Esophagus muscularis mucosa (tissue), 4 donors: ENCODE measurements around the gene DHRS12. TPM values are rescaled to one million over a fixed set of nuclear protein-coding genes. Genes with fewer than 3 reads are reported as not detected.

Source experiments
- DNase-seq: peaks from one replicate; pipeline ENCODE4 v3.0.0-alpha.2; 2017; ENCODE audit errors: extremely low spot score
- H3K27ac ChIP-seq, 4 donors: fragments of 200-600 bp; sonication (generic); replicated peaks in 1 of 4; 1 replicate in 3 of 4; 2 replicates in 1 of 4; pipeline ENCODE4 v1.5.1; 2016 to 2019; ENCODE audit warnings: mild to moderate bottlenecking in 1 of 4
- H3K27me3 ChIP-seq, 4 donors: fragments of 200-600 bp; sonication (generic); one replicate each; pipeline versions ENCODE4 v1.5.1 to v1.6.0; 2016 to 2019
- H3K36me3 ChIP-seq, 4 donors: fragments of 200-600 bp; sonication (generic); one replicate each; pipeline ENCODE4 v1.5.1; 2016 to 2019
- H3K4me1 ChIP-seq, 4 donors: fragments of 200-600 bp; sonication (generic); one replicate each; pipeline ENCODE4 v1.5.1; 2016 to 2019
- H3K4me3 ChIP-seq, 4 donors: fragments of 200-600 bp; sonication (generic); 1 replicate in 2 of 4; 2 replicates in 2 of 4; pipeline ENCODE4 v1.5.1; 2016 to 2019; ENCODE audit warnings: mild to moderate bottlenecking in 4 of 4, moderate library complexity in 1 of 4
- H3K9me3 ChIP-seq, 4 donors: fragments of 200-600 bp; sonication (generic); 1 replicate in 3 of 4; 2 replicates in 1 of 4; pipeline ENCODE4 v1.5.1; 2016 to 2019
- CTCF ChIP-seq, 3 experiments: fragments of 200-600 bp in 2 of 3; fragments of 450-650 bp in 1 of 3; sonication (generic) in 2 of 3; IDR thresholded peaks; one replicate each; pipeline ENCODE4 v1.5.1; 2017 to 2019; ENCODE audit warnings: antibody characterized with exemption in 3 of 3, mild to moderate bottlenecking in 2 of 3, moderate library complexity in 1 of 3
- EP300 ChIP-seq: sonication (generic); formaldehyde crosslinking; IDR thresholded peaks from one replicate; pipeline ENCODE4 v1.6.1; 2017; ENCODE audit warnings: antibody characterized with exemption
- POLR2A ChIP-seq: fragments of 450-650 bp; IDR thresholded peaks from one replicate; pipeline ENCODE4 v1.6.1; 2017; ENCODE audit warnings: antibody characterized with exemption, moderate library complexity, mild to moderate bottlenecking, low read depth
- POLR2AphosphoS5 ChIP-seq, 2 donors: sonication (generic); formaldehyde crosslinking; IDR thresholded peaks; one replicate each; pipeline ENCODE4 v1.6.1; 2017; ENCODE audit warnings: antibody characterized with exemption in 2 of 2
- WGBS: methylation state at CpG from one replicate; pipeline ENCODE4 v1.1.5; 2018; 5-methylcytosine and 5-hydroxymethylcytosine counted together
- intact Hi-C: fragments of 100-400 bp; cut with DNase I; formaldehyde crosslinking; loops from one replicate; pipeline ENCODE4 v1.15.1; 2023
- total RNA-seq, 4 donors: library from RNA; depleted of rRNA; stranded (reverse); fragments of >200 nt; gene quantifications; one replicate each; pipeline versions ENCODE4 v1.1.0 to v1.2.1, GENCODE V29; 2016

DHRS12 gene
- total RNA-seq, 4 donors from 2014 or later, result 10.3 to 18.6 (median 14.9) TPM

- Histone ChIP-seq H3K4me3 (no peak overlapping the region), H3K27me3 (no peaks in the 10 kb centered on the region), H3K27ac (no peak overlapping the region), H3K4me1 (peaks cover 19 to 23% (median 20%) of the 10 kb centered on the region in 4 donors), H3K36me3 (no peaks in the 10 kb centered on the region), H3K9me3 (no peaks in the 10 kb centered on the region)
- no peak for DNase-seq
- intact Hi-C loops, result loop anchor here (10.0 kb wide), 1 partner anchor 187 kb away; no protein-coding TSS in a partner anchor
- 80% methylated on average over 5 of the region's 8 CpGs for WGBS
- TF ChIP-seq POLR2AphosphoS5 (IDR thresholded peaks at IDR 0.05), result no peak
- no peak for TF ChIP-seq CTCF (IDR thresholded peaks at IDR 0.05)
- TF ChIP-seq POLR2A, result no peak
- TF ChIP-seq EP300, result no peak
Observed at GRCh38 chr13:51817717-51818116, 13.8 kb upstream of the DHRS12 start.

- TF ChIP-seq POLR2AphosphoS5 (IDR thresholded peaks at IDR 0.05), result no peak
- TF ChIP-seq CTCF (IDR thresholded peaks at IDR 0.05), result no peak
- no peak for TF ChIP-seq POLR2A
- TF ChIP-seq EP300, result no peak
- Histone ChIP-seq H3K4me3 (no peak overlapping the region), H3K9me3 (no peaks in the 10 kb centered on the region), H3K27me3 (no peaks in the 10 kb centered on the region), H3K36me3 (no peaks in the 10 kb centered on the region), H3K4me1 (peaks cover 19 to 23% (median 20%) of the 10 kb centered on the region in 4 donors), H3K27ac (no peak overlapping the region)
- WGBS, result 83% methylated on average over 19 of the region's 19 CpGs
- DNase-seq, result no peak
- intact Hi-C loops, result loop anchor here (10.0 kb wide), 1 partner anchor 188 kb away; no protein-coding TSS in a partner anchor
Observed at GRCh38 chr13:51816604-51817249, 12.8 kb upstream of the DHRS12 start.

- H3K36me3 ChIP-seq, result no peaks in the 10 kb centered on the region
- intact Hi-C loops, result loop anchor here (10.0 kb wide), 1 partner anchor 189 kb away; no protein-coding TSS in a partner anchor
- H3K27ac ChIP-seq, result no peak overlapping the region
- no peak for DNase-seq
- H3K27me3 ChIP-seq, result no peaks in the 10 kb centered on the region
- TF ChIP-seq POLR2A, result no peak
- no peak for TF ChIP-seq EP300
- TF ChIP-seq CTCF (IDR thresholded peaks at IDR 0.05), result no peak
- no peak for TF ChIP-seq POLR2AphosphoS5 (IDR thresholded peaks at IDR 0.05)
- no peaks in the 10 kb centered on the region for H3K9me3 ChIP-seq
- H3K4me3 ChIP-seq, result no peak overlapping the region
- peaks cover 19 to 23% (median 20%) of the 10 kb centered on the region in 4 donors for H3K4me1 ChIP-seq
- WGBS, result 83% methylated on average over 6 of the region's 11 CpGs
Observed at GRCh38 chr13:51815848-51816247, 11.9 kb upstream of the DHRS12 start.

- intact Hi-C loops, result loop anchor here (5.0 to 10.0 kb wide), 2 partner anchors 190 to 312 kb away; partner anchors contain the start of gene NEK5
- TF ChIP-seq CTCF (IDR thresholded peaks at IDR 0.05) (peak; percentile 80 to 88 (median 81)), EP300 (no peak), POLR2A (no peak), POLR2AphosphoS5 (IDR thresholded peaks at IDR 0.05) (peak in 1 of 2 donors; percentile 33)
- Histone ChIP-seq H3K27me3 (no peaks in the 10 kb centered on the region), H3K4me1 (peaks cover 19 to 23% (median 20%) of the 10 kb centered on the region in 4 donors), H3K36me3 (no peaks in the 10 kb centered on the region), H3K27ac (no peak overlapping the region), H3K9me3 (no peaks in the 10 kb centered on the region), H3K4me3 (peak overlapping the region; percentile 23 to 44 (median 30))
- WGBS, result 29% methylated on average over 11 of the region's 13 CpGs
- DNase-seq, result no peak
Observed at GRCh38 chr13:51814825-51815650, 11.1 kb upstream of the DHRS12 start.
